ENCODE measurements around the gene LAMC2.

Gene LAMC2

GRCh38 chr1:183175631-183176030 is 10.4 kb upstream of the LAMC2 start:
- no peak for DNase-seq

- no peak for DNase-seq
Observed at GRCh38 chr1:183178545-183178944, 7.5 kb upstream of the LAMC2 start.

DNA sequence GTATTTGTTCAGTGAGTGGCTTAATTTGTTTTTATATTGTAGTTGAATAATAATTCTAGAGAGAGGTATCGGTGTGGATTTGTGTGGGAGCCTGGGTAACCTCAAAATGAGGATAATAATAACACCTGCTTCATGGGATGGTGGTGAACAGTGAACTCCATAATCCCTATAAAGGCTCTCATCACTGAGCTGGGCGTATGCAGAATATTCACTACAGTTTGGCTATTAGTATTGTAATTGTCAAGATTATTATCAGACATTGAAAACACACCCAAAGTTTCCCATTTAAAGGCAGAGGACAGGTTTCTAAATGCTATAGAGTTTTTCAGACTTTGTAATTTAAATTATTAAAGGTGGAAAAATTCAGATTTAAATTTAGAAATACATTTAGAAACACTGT is 7.0 kb upstream of the LAMC2 start:
- no peak for DNase-seq

GRCh38 chr1:183180218-183180617 is 5.8 kb upstream of the LAMC2 start:
- DNase-seq: no peak

DNA sequence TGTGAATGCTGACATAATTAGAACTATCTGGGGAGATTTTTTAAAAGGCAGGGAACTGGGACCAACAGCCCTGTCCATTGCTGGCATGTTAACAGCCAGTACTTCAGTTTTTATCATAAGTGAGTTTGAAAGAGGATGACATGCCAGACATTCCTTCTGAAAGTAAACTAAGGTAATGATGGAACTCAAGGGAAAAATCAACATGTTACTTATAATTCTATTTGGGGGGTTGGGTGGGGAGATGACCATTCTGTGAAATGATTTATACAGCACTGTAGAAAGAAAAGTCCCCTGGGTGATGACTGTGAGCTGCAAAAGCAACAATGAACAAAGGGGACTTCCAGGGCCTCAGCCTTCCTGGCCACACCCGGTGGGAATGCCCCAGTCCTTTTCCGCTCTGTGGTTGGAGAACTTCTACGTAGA is 5.4 kb upstream of the LAMC2 start:
- no peak for DNase-seq

DNA sequence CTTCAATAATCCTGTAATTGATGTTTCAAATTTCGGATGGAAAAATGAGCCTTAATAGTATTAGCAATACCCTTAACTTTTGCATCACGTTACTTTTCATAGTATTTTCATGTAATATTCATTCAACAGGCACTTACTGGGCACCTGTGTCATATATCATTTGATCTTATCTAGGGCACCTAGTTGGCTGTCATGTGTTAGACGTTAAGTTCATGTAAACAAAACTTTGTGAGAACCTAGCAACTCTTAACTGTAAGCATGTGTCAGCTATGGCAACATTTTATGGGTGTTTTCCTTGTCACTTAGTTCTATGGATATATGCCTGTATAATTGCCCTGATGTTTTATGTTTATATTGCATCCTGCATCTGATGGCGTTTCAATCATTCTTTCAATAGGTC is 777 bp downstream of the LAMC2 start:
- DNase-seq: no peak

DNA sequence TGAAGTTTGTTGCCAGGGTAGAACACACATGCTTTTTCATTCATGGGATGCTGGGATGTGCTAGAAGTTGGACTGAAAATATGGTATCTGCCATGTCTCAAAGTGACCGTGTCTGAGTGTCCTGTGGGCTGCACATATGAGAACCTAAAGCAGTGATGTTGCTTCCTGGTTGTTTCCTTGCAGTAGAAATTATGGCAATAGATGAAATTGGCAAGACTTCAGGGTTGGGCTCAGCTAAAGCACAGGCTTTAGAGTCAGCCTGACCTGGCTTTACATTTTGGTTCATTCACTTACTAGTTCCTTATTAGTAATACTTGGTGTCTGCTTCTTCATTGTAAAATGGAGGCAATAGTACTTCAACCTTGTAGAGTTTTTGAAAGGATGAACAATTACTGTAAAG is 2.2 kb downstream of the LAMC2 start:
- no peak for DNase-seq

- DNase-seq: no peak
Observed at GRCh38 chr1:183191833-183192232, 5.8 kb downstream of the LAMC2 start.

DNA sequence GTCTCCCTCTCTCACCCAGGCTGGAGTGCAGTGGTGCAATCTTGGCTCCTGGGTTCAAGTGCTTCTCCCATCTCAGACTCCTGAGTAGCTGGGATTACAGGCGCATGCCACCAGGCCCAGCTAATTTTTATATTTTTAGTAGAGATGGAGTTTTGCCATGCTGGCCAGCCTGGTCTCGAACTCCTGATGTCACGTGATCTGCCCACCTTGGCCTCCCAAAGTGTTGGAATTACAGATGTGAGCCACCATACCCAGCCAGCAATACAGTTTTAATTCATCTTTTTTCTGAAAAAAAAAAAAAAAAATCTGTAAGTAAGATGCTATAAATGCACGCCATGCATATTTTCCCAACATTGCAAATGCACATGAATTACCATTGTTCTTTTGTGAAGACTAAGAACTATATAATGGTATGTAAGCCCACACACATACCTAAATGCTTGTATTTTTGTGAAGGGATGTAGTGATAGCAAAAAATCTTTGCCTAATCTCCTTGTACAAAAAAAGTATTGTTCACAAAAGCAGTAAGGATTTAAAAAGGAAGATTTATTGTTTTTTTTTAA is 8.0 kb downstream of the LAMC2 start:
- no peak for DNase-seq

- no peak for DNase-seq
Observed at GRCh38 chr1:183194527-183195141, 8.6 kb downstream of the LAMC2 start.

DNA sequence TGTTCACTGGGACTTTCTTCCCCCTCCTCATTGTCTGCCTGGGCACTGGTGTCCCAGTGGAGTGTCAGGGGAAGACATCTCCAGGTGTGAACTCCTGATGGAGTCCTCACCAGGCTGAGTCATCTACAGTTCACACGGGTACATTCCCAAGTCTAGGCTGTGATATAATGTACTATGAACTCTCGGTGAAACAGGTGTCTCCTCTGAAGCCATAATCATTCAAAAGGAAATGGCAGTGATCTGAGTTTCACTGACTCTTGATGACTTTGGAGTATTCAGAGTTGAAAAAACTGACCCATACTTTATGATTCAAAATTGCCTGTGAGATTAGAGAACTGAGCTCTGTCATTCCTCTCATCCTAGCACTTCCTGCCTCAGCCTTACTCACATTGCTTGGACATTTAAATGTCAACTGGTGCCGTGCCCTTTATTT is 9.1 kb downstream of the LAMC2 start:
- no peak for DNase-seq

- DNase-seq: no peak
Observed at GRCh38 chr1:183197762-183198161, 11.7 kb downstream of the LAMC2 start.

DNA sequence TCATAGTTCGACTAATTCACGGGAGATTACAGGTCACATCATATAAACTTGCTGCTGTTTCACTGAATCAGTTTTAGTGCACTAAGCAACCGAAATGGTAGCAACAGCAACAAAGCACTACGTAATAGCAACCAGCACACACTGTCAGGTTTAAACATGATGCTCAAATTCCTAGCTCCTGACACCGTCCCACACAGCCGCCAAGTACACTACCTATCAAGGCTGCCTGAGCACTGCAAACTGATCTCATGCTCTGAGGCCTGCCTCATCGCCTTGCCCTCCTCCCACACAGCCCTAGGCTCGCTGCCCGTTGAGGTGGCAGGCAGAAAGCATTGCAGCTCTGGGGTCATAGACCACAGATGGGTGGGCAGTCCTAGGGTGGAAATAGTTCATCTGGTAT is 12.4 kb downstream of the LAMC2 start:
- no peak for DNase-seq

- DNase-seq: no peak
Observed at GRCh38 chr1:183199304-183199703, 13.2 kb downstream of the LAMC2 start.

DNA sequence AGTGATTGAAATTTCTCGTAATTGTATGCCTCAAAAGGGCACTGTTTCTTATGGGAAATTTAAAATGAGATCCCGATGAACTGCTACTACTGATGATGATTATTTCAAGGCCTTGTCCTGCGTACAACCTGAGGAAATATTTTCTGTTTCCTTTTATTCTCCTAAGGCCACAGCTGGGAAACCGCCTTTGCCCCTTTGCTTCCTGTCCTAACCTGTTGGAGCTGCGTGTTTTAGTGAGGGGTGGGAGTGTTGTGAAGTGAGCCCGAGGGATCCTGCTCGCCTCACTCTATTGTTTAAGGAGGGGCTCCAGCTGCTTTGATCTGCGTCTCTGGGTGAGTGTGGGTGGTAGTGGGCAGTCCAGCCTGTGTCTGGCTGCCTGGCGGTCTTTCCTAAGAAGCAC is 14.4 kb downstream of the LAMC2 start:
- no peak for DNase-seq

DNA sequence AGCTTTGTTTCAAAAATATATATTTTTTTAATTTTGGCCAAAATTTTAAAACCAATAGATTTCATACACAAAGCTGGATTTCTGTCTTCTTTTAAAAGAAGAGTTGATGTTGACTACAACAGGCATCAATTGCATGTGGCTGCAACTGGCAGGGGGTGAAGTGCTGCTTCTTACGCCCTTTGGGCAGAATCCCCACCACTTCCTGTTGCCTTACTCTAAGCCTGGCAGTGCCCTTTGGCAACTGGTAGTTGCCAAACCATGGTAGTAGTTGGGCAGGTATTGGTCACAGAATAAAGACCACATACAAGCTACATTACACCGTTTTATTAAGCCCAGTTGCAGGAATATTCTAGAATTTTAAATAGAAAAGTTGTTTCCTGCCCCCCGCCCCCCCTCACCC is 17.0 kb downstream of the LAMC2 start:
- no peak for DNase-seq

GRCh38 chr1:183205196-183205781 is 19.2 kb downstream of the LAMC2 start:
- DNase-seq: no peak

DNA sequence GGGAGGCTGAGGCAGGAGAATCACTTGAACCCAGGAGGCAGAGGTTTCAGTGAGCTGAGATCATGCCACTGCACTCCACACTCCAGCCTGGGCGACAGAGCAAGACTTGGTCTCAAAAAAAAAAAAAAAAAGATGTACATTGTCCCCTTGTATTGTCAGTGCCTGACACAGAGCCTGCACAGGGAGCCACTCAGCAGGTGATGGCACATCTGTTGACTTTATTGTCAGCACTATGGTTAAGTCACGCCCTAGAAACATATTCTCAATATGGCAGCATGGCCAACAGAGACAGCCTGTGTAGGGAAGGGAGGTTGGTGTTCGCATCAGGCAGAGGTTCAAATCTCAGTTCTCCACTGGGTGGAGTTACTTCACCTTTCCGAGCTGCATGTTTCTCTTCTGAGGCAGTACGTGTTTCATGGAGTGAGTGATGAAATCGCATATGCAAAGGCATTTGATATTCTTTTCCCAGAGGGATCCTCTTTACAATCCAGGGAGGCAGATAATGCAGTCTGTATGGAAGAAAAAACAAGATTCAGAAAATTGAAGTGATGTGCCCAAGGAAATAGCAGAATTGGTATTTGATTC is 20.6 kb downstream of the LAMC2 start:
- DNase-seq: no peak

GRCh38 chr1:183209533-183210158 is 23.6 kb downstream of the LAMC2 start:
- no peak for DNase-seq

GRCh38 chr1:183210681-183211080 is 24.6 kb downstream of the LAMC2 start:
- DNase-seq: no peak

- DNase-seq: no peak
Observed at GRCh38 chr1:183212870-183213269, 26.8 kb downstream of the LAMC2 start.

DNA sequence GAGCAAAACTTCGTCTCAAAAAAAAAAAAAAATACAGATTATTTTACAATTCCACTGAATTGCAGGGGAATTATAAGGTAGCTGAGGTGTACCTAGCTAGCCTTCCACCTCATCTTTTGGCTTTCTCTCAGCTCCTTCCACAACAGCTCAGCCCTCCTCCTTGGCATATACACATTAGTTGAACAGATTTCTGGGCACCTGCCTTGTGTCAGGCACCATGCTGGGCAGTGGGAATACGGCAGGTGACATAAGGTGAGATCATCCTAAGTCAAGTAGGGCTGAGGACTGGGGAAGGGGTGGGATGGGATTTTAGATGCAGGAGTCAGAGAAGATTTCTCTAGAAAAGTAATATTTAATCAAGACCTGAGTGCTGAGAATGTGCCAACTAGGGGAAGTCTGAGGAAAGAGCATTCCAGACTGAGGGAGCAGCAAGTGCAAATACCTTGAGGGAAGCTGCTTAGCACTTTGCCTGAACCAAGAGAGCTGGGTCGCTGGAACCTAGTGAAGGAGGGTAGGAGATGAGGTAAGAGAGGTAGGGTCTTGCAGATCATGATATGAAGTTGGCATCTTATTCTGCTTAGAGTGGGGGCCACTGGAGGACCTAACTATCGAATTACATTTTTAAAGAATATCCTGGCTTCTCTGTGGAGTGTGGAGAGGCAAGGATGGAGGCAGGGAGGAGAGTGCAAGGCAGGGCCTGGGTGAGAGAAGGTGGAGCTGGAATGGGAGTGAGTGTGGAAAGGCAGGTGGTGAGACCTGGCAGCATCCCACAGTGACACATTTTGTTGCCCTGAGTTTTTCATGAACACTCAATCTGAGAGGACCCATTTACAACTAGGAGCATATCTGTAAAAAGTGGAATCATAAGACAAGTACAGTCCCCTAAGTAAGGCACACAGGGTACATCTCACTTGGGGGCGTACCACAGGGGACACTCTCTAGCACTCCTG is 28.2 kb downstream of the LAMC2 start:
- no peak for DNase-seq

Data from activated CD4-positive, alpha-beta T cell treated with anti-CD3 and anti-CD28 coated beads, Interleukin-2, amount 50 U/mL, for 1 hour (primary cell).